B cell (primary cell): Measurements from ENCODE around the gene SLC35F5. TPM values are rescaled to one million over a fixed set of nuclear protein-coding genes. Genes with fewer than 3 reads are reported as not detected.

ENCODE experiments used
- ATAC-seq: fragments of 200-7000 bp; cut with Tn5 transposase; one replicate; pipeline ENCODE4 v1.10.0; 2021; ENCODE audit warnings: low read depth, mild to moderate bottlenecking, moderate number of reproducible peaks, moderate library complexity
- CTCF ChIA-PET: fragments of 350-600 bp; sonication (Branson Sonifier 250); formaldehyde crosslinking; loops from one replicate; lab custom pipeline; 2021; ENCODE audit warnings: antibody characterized with exemption, inconsistent platforms; lab: Charles Lee
- POLR2A ChIA-PET: fragments of 350-600 bp; sonication (Branson Sonifier 250); formaldehyde crosslinking; loops from one replicate; lab custom pipeline; 2021; ENCODE audit warnings: antibody characterized with exemption; lab: Charles Lee
- DNase-seq: peaks from one replicate; pipeline ENCODE4 v3.0.0; 2013
- H2AFZ ChIP-seq: 2 replicates; pipeline ENCODE4 v1.6.1; 2012; ENCODE audit warnings: mild to moderate bottlenecking, low read depth, low read length; ENCODE audit not compliant: insufficient read depth, poor library complexity, severe bottlenecking
- H3K27ac ChIP-seq, 2 donors: 1 replicate in 1 of 2; 2 replicates in 1 of 2; pipeline ENCODE4 v1.5.1; 2012 to 2013; ENCODE audit warnings: low read length in 2 of 2, mild to moderate bottlenecking in 2 of 2, moderate library complexity in 1 of 2
- H3K27me3 ChIP-seq, 4 experiments: fragments of 200-600 bp in 1 of 4; sonication (generic) in 1 of 4; replicated peaks in 1 of 4; 1 replicate in 2 of 4; 2 replicates in 2 of 4; pipeline versions ENCODE4 v1.6.1 to v1.7.0; 2013 to 2016; ENCODE audit warnings: low read length in 3 of 4, mild to moderate bottlenecking in 2 of 4, mixed read lengths in 1 of 4, moderate library complexity in 1 of 4; ENCODE audit not compliant: insufficient read depth in 4 of 4, control insufficient read depth in 3 of 4; ENCODE audit errors: control extremely low read depth in 1 of 4
- H3K36me3 ChIP-seq, 2 experiments: replicated peaks in 1 of 2; 1 replicate in 1 of 2; 2 replicates in 1 of 2; pipeline versions ENCODE4 v1.6.1 to v1.7.1; 2013; ENCODE audit warnings: low read length in 1 of 2; ENCODE audit not compliant: insufficient read depth in 2 of 2, control insufficient read depth in 1 of 2; ENCODE audit errors: control extremely low read depth in 1 of 2, extremely low read depth in 1 of 2
- H3K4me1 ChIP-seq, 2 donors: fragments of 200-600 bp in 1 of 2; sonication (generic) in 1 of 2; 1 replicate in 1 of 2; 2 replicates in 1 of 2; pipeline versions ENCODE4 v1.5.1 to v1.6.1; 2013 to 2017; ENCODE audit warnings: low read length in 2 of 2; ENCODE audit not compliant: control insufficient read depth in 2 of 2, insufficient read depth in 2 of 2
- H3K4me2 ChIP-seq: replicated peaks from 2 replicates; pipeline ENCODE3; 2012; ENCODE audit warnings: mild to moderate bottlenecking, low read depth, low read length; ENCODE audit not compliant: poor library complexity, severe bottlenecking
- H3K4me3 ChIP-seq, 5 experiments: fragments of 200-600 bp in 1 of 5; sonication (generic) in 1 of 5; 1 replicate in 3 of 5; 2 replicates in 2 of 5; pipeline versions ENCODE4 v1.5.1 to v1.7.0; 2011 to 2016; ENCODE audit warnings: low read length in 4 of 5, mild to moderate bottlenecking in 4 of 5, low read depth in 2 of 5, control low read depth in 1 of 5, moderate library complexity in 1 of 5; ENCODE audit not compliant: insufficient read depth in 1 of 5; ENCODE audit errors: control extremely low read depth in 1 of 5, extremely low read depth in 1 of 5
- H3K79me2 ChIP-seq: fragments of 200-600 bp; sonication (generic); one replicate; pipeline ENCODE4 v1.6.0; 2016; ENCODE audit warnings: low read length; ENCODE audit not compliant: control insufficient read depth, insufficient read depth
- H3K9ac ChIP-seq: fragments of 200-600 bp; sonication (generic); 2 replicates; pipeline ENCODE4 v1.6.1; 2017; ENCODE audit warnings: mild to moderate bottlenecking, low read length, moderate library complexity
- H3K9me3 ChIP-seq, 3 donors: one replicate each; pipeline versions ENCODE4 v1.6.1 to v1.7.1; 2013; ENCODE audit warnings: low read length in 2 of 3; ENCODE audit not compliant: control insufficient read depth in 2 of 3, insufficient read depth in 1 of 3; ENCODE audit errors: control extremely low read depth in 1 of 3
- H4K20me1 ChIP-seq: 2 replicates; pipeline ENCODE4 v1.6.0; 2012; ENCODE audit warnings: mild to moderate bottlenecking, low read length; ENCODE audit not compliant: insufficient read depth, control insufficient read depth, poor library complexity, severe bottlenecking
- H3K27ac Mint-ChIP-seq: one replicate; pipeline ENCODE4 v1.8.0; 2021; ENCODE audit warnings: mixed read lengths
- H3K27me3 Mint-ChIP-seq: one replicate; pipeline ENCODE4 v1.8.0; 2021; ENCODE audit warnings: mixed read lengths
- H3K4me1 Mint-ChIP-seq: one replicate; pipeline ENCODE4 v1.8.0; 2021; ENCODE audit warnings: mixed read lengths
- H3K4me3 Mint-ChIP-seq: one replicate; pipeline ENCODE4 v1.8.0; 2021; ENCODE audit warnings: mixed read lengths
- H3K9me3 Mint-ChIP-seq: one replicate; pipeline ENCODE4 v1.8.0; 2022; ENCODE audit warnings: mixed read lengths; ENCODE audit not compliant: insufficient read depth
- EZH2 ChIP-seq: IDR thresholded peaks from 2 replicates; pipeline ENCODE4 v1.6.1; 2012; ENCODE audit warnings: borderline replicate concordance, low read depth, mild to moderate bottlenecking, moderate library complexity, low read length; ENCODE audit not compliant: insufficient read depth, poor library complexity, severe bottlenecking
- WGBS: methylation state at CpG from one replicate; pipeline ENCODE4 v1.1.5; 2013; ENCODE audit warnings: missing lambda C conversion rate; ENCODE audit not compliant: insufficient coverage; 5-methylcytosine and 5-hydroxymethylcytosine counted together
- intact Hi-C: fragments of 100-400 bp; cut with micrococcal nuclease; formaldehyde crosslinking; loops from one replicate; pipeline ENCODE4 v1.10.0; 2022
- polyA plus RNA-seq: library from polyadenylated mRNA; depleted of rRNA; stranded (reverse); fragments of >200 nt; gene quantifications from 2 replicates; pipeline ENCODE4 v1.2.3, GENCODE V29; 2012
- total RNA-seq, 2 donors: library from RNA; stranded (reverse); fragments of 120-200 nt in 1 of 2; gene quantifications; 1 replicate in 1 of 2; 2 replicates in 1 of 2; pipeline versions ENCODE4 v1.2.3 to v1.2.4, GENCODE V29; 2013 to 2022
- TF ChIP-seq, protein P1 (sequence below): fragments of 200-600 bp; IDR thresholded peaks from one replicate; pipeline ENCODE4 v1.8.0; 2022; ENCODE audit warnings: antibody characterized with exemption, mild to moderate bottlenecking

The SLC35F5 gene
- total and polyA plus RNA-seq, 2 donors (not counting 1 experiment from before 2014, with no cell fraction given) = 9.8 to 75.5 TPM

DNA sequence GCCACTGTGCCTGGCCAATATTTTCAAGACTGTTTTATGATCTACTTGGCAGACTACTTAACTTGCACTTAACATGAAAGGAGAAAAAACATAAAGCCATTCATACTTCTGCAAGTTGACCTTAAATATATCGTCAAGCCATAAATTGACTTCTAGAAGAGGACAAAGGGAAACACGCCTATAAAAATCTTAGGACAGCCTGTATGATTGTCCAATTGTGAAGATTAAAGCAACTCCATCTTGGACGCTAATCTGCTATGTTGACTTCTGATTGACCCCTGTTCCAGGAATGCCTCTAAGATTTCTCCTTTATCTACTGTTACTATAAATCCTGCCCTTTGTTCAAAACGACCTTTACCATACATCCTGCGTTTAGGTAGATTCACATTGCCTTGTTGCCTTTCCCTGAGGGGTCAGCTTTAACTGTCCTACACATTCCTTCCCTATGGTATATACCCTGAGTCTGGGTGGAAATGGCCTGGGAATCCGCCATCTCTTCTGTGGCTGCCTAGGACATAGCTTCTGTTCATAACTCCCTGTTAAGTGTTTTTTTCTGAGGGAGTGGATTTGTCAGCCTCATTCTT, 40.2 kb upstream of the SLC35F5 start:
- H3K4me2 ChIP-seq = no peak overlapping the region
- no peak overlapping the region for H3K9ac ChIP-seq
- no peak overlapping the region for H2AFZ ChIP-seq
- H3K27me3 ChIP-seq = no peaks in the 10 kb centered on the region
- peaks cover 12% of the 10 kb centered on the region for H3K4me1 Mint-ChIP-seq
- peaks cover 9 to 14% of the 10 kb centered on the region in 2 donors for H3K4me1 ChIP-seq
- ChIA-PET POLR2A (no interaction called here), CTCF (no interaction called here)
- no peaks in the 10 kb centered on the region for H3K9me3 ChIP-seq
- H3K27ac ChIP-seq = no peak overlapping the region
- no peak for ATAC-seq
- no peak overlapping the region for H3K4me3 ChIP-seq
- intact Hi-C loops = no loop called here
- no peak overlapping the region for H3K4me3 Mint-ChIP-seq
- no peak for TF ChIP-seq EZH2
- TF ChIP-seq, protein P1, sequence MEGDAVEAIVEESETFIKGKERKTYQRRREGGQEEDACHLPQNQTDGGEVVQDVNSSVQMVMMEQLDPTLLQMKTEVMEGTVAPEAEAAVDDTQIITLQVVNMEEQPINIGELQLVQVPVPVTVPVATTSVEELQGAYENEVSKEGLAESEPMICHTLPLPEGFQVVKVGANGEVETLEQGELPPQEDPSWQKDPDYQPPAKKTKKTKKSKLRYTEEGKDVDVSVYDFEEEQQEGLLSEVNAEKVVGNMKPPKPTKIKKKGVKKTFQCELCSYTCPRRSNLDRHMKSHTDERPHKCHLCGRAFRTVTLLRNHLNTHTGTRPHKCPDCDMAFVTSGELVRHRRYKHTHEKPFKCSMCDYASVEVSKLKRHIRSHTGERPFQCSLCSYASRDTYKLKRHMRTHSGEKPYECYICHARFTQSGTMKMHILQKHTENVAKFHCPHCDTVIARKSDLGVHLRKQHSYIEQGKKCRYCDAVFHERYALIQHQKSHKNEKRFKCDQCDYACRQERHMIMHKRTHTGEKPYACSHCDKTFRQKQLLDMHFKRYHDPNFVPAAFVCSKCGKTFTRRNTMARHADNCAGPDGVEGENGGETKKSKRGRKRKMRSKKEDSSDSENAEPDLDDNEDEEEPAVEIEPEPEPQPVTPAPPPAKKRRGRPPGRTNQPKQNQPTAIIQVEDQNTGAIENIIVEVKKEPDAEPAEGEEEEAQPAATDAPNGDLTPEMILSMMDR = no peak
- no peaks in the 10 kb centered on the region for H4K20me1 ChIP-seq
- H3K27me3 Mint-ChIP-seq = no peaks in the 10 kb centered on the region
- 86% methylated on average over 4 of the region's 6 CpGs for WGBS
- H3K36me3 ChIP-seq = no peaks in the 10 kb centered on the region
- DNase-seq = no peak
- H3K27ac Mint-ChIP-seq = no peak overlapping the region
- H3K79me2 ChIP-seq = no peaks in the 10 kb centered on the region
- H3K9me3 Mint-ChIP-seq = no peaks in the 10 kb centered on the region

DNA sequence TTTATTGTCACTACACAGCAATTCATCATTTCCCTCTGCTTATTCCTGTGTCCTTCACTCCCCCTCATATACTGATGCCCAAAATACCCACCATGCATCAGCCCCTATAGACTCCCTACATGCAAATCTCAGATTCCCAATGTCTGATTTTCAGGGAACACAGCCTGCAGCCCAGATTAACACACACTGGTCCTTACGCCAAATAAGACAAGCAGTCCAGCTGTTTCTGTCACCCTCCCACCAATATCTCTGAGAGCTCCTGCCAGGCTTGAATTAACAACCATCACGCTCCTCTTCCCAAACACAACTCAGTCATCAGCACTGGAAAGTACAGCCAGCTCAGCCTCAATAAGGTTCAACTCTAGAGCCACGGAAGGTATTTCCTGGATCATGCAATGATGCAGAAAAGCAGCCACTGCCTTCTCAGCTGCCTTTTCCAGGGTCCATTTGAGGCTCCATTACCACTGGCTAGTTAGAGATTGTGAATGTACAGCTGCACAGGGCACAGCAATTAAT, 39.0 kb upstream of the SLC35F5 start:
- Histone ChIP-seq H4K20me1 (no peaks in the 10 kb centered on the region), H3K79me2 (no peaks in the 10 kb centered on the region), H2AFZ (no peak overlapping the region), H3K4me3 (no peak overlapping the region), H3K4me1 (peaks cover 18 to 25% of the 10 kb centered on the region in 2 donors), H3K9me3 (no peaks in the 10 kb centered on the region), H3K27ac (no peak overlapping the region), H3K4me2 (no peak overlapping the region), H3K9ac (no peak overlapping the region), H3K27me3 (no peaks in the 10 kb centered on the region), H3K36me3 (no peaks in the 10 kb centered on the region)
- TF ChIP-seq, protein P1 = no peak
- TF ChIP-seq EZH2 = no peak
- ATAC-seq = no peak
- no peak for DNase-seq
- H3K9me3 Mint-ChIP-seq = no peaks in the 10 kb centered on the region
- H3K27ac Mint-ChIP-seq = no peak overlapping the region
- H3K27me3 Mint-ChIP-seq = no peaks in the 10 kb centered on the region
- intact Hi-C loops = no loop called here
- ChIA-PET CTCF (no interaction called here), POLR2A (no interaction called here)
- H3K4me1 Mint-ChIP-seq = peaks cover 19% of the 10 kb centered on the region
- 89% methylated on average over 3 of the region's 3 CpGs for WGBS
- no peak overlapping the region for H3K4me3 Mint-ChIP-seq
